Measurements from ENCODE around the gene TMEM74B. TPM values are rescaled to one million over a fixed set of nuclear protein-coding genes. Genes with fewer than 3 reads are reported as not detected.

The TMEM74B gene
- 0.48 TPM in 1 of 2 replicates, not detected in the other for total RNA-seq (2013; cell fraction: nucleolus; rRNA removed)
- total RNA-seq (2014; rRNA removed) (not detected in 2 replicates), total RNA-seq (2014; rRNA removed; fragmentation: Illumina TruSeq; extraction: Trizol) (not detected in 2 replicates), total RNA-seq (2021) (not detected in 2 replicates), polyA plus RNA-seq (2011; rRNA removed) (0.06 and 0.07 TPM in 2 replicates), polyA plus RNA-seq (2014; fragmentation: Illumina TruSeq; extraction: Trizol) (not detected in 2 replicates), polyA plus RNA-seq (2014; fragmentation: Nextera tagmentation; extraction: Ambion mirVana) (not detected), polyA plus RNA-seq (2014; rRNA removed) (not detected in 2 replicates), polyA plus RNA-seq (2016; fragmentation: Nextera tagmentation; extraction: Ambion mirVana) (not detected), polyA minus RNA-seq (2011; rRNA and poly(A)+ RNA removed) (not detected in 2 replicates), Bru-seq, nascent RNA (percentile 13 among the genes with signal in this experiment), BruChase-seq, experiment 1, labeled RNA remaining after a 6-hour chase (percentile 15 among the genes with signal in this experiment), BruChase-seq, experiment 2, labeled RNA remaining after a 2-hour chase (percentile 14 among the genes with signal in this experiment)
- polyA plus RNA-seq (2011; ENCODE audit: low read depth), result not detected
- 0.03 TPM in 1 of 2 replicates, not detected in the other for polyA plus RNA-seq (2011; cell fraction: cytosol; rRNA removed)
- polyA plus RNA-seq (2011; cell fraction: nucleus; rRNA removed), result 0.38 and 1.1 TPM in 2 replicates
- polyA plus RNA-seq (2012), result 0.28 and 0.65 TPM in 2 replicates
- not detected in 2 replicates for polyA minus RNA-seq (2011; cell fraction: cytosol; rRNA and poly(A)+ RNA removed)
- polyA minus RNA-seq (2011; cell fraction: nucleus; rRNA and poly(A)+ RNA removed), result 0.36 TPM in 1 of 2 replicates, not detected in the other
- long read RNA-seq, experiment 1, result 0 reads
- long read RNA-seq, experiment 2, result 0 reads

- no peak within 1 kb of the TSS for H3K4me3 ChIP-seq
- TF ChIP-seq YY1 (IDR thresholded peaks at IDR 0.05; ENCODE audit: low read depth, low read length) (no peak), SUZ12 (IDR thresholded peaks at IDR 0.05; ENCODE audit: unreplicated experiment) (peak; percentile 48)
- no peaks in the 10 kb centered on the region for H3K79me2 ChIP-seq (ENCODE audit: control insufficient read depth, insufficient read depth, low read length)
- ChIA-PET CTCF (no interaction called here), RAD21 (ENCODE audit: unreplicated experiment) (interaction anchor here (0.9 kb wide), 1 partner anchor 8 kb away, joined by 3 read pairs; no protein-coding TSS in a partner anchor), SMC1A (ENCODE audit: uncharacterized antibody, unreplicated experiment) (interaction anchor here (1.1 kb wide), 1 partner anchor 13 kb away, joined by 3 read pairs; no protein-coding TSS in a partner anchor), POLR2A (no interaction called here)
- no peak within 1 kb of the TSS for H3K9ac ChIP-seq (ENCODE audit: control insufficient read depth, insufficient read depth, low read length)
- no peaks in the 10 kb centered on the region for H3K4me1 ChIP-seq (ENCODE audit: control insufficient read depth, insufficient read depth, low read length)
- H3K36me3 ChIP-seq (ENCODE audit: control insufficient read depth in 2 of 2, insufficient read depth in 2 of 2, low read length in 1 of 2), result no peaks in the 10 kb centered on the region
- H4K20me1 ChIP-seq (ENCODE audit: control insufficient read depth, insufficient read depth), result no peaks in the 10 kb centered on the region
- H3K27ac ChIP-seq (ENCODE audit: control insufficient read depth, insufficient read depth), result no peak within 1 kb of the TSS
- intact Hi-C loops (cut with micrococcal nuclease; ENCODE audit: unreplicated experiment), result no loop called here
- no peak for ATAC-seq
- WGBS (ENCODE audit: insufficient coverage, insufficient replicate concordance, low lambda C conversion rate, missing lambda C conversion rate), result 31% methylated on average over 32 of the region's 76 CpGs
- no peak for DNase-seq (ENCODE audit: low read depth, low spot score)
- H3K27me3 ChIP-seq (replicated peaks in 1 of 2; ENCODE audit: control insufficient read depth in 2 of 2, insufficient read depth in 2 of 2, low read length in 1 of 2), result peaks cover 2 to 4% of the 10 kb centered on the region in 2 experiments; a peak in 3 of 4 replicates
- in situ Hi-C loops (cut with MboI), result no loop called here
- no peak within 1 kb of the TSS for H2AFZ ChIP-seq (ENCODE audit: control insufficient read depth, low read depth, low read length)
- no peaks in the 10 kb centered on the region for H3K9me3 ChIP-seq (replicated peaks; ENCODE audit: control insufficient read depth, insufficient read depth, low read length)
- no TSS peak for BruUV-seq (replicated peaks)
- no peak for FAIRE-seq
- no peak within 1 kb of the TSS; the same call in 1 of the 2 replicates for H3K4me2 ChIP-seq (ENCODE audit: control insufficient read depth, insufficient read depth)
Measured at GRCh38 chr20:1184638-1185315, at the start of gene TMEM74B. TMEM74B (minus strand) TSS chr20:1184981; CDS start chr20:1183801, 1,180 bp downstream.

All from GM12878 (cell line).